Measurements from ENCODE around the gene GOSR1.
"Not testable (repeated sequence)": the region's sequence is repeated elsewhere in the genome, so short reads cannot be mapped to it uniquely, and the experiment has no call there.

The GOSR1 gene

DNA sequence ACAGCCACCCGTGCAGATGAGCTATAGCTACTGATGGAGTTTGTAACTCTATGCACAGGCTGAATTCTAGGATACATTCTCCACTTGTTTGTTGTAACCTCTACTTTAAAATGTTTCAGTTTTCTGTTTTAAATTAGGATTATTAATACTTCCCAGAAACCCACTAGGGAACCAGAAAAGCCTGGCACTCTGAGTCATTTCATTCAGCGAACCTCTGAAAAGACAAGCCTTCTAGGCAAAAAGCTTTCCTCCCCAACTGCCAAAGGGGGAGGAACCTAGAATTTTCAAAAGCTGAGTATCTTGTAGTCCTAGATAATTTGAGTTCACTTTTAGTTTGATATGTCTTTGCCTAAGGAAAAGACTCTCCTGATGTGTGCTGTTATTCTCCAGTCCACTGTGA lies 43.2 kb downstream of the GOSR1 start:
- Mint-ChIP-seq H3K4me3 (no peak overlapping the region), H3K27ac (no peak overlapping the region), H3K4me1 (peaks cover 2 to 8% of the 10 kb centered on the region in 2 donors), H3K36me3 (peaks cover 32 to 52% of the 10 kb centered on the region in 2 donors), H3K9me3 (no peaks in the 10 kb centered on the region), H3K27me3 (no peaks in the 10 kb centered on the region)
- ATAC-seq (replicated peaks), result no peak
- DNase-seq, result no peak

- Mint-ChIP-seq H3K27me3 (no peaks in the 10 kb centered on the region), H3K4me1 (peaks cover 2 to 8% of the 10 kb centered on the region in 2 donors), H3K27ac (no peak overlapping the region), H3K9me3 (no peaks in the 10 kb centered on the region), H3K4me3 (no peak overlapping the region), H3K36me3 (peaks cover 29 to 49% of the 10 kb centered on the region in 2 donors)
- ATAC-seq (replicated peaks) (no peak), DNase-seq (no peak)
These were observed 43.7 kb downstream of the GOSR1 start for GRCh38 chr17:30520882-30521281.

GRCh38 chr17:30521766-30522165 lies 44.6 kb downstream of the GOSR1 start:
- Mint-ChIP-seq H3K36me3 (peaks cover 29 to 49% of the 10 kb centered on the region in 2 donors), H3K27ac (no peak overlapping the region), H3K27me3 (no peaks in the 10 kb centered on the region), H3K4me1 (peaks cover 2 to 8% of the 10 kb centered on the region in 2 donors), H3K9me3 (no peaks in the 10 kb centered on the region), H3K4me3 (no peak overlapping the region)
- no peak for ATAC-seq (replicated peaks)
- no peak for DNase-seq

- H3K36me3 Mint-ChIP-seq, result peaks cover 22 to 36% of the 10 kb centered on the region in 2 donors
- H3K4me3 Mint-ChIP-seq; ATAC-seq (replicated peaks); H3K9me3 Mint-ChIP-seq; H3K27me3 Mint-ChIP-seq; H3K4me1 Mint-ChIP-seq; DNase-seq; H3K27ac Mint-ChIP-seq: not testable (repeated sequence)
These were observed 46.0 kb downstream of the GOSR1 start for GRCh38 chr17:30523236-30523635.

GRCh38 chr17:30524847-30525246 lies 47.6 kb downstream of the GOSR1 start:
- no peaks in the 10 kb centered on the region for H3K9me3 Mint-ChIP-seq
- no peak overlapping the region for H3K27ac Mint-ChIP-seq
- DNase-seq, result no peak
- no peak for ATAC-seq (replicated peaks)
- no peaks in the 10 kb centered on the region for H3K4me1 Mint-ChIP-seq
- H3K36me3 Mint-ChIP-seq, result peaks cover 23 to 33% of the 10 kb centered on the region in 2 donors
- no peak overlapping the region for H3K4me3 Mint-ChIP-seq
- H3K27me3 Mint-ChIP-seq, result no peaks in the 10 kb centered on the region

GRCh38 chr17:30526401-30526800 lies 49.2 kb downstream of the GOSR1 start:
- Mint-ChIP-seq H3K9me3 (no peaks in the 10 kb centered on the region), H3K27me3 (no peaks in the 10 kb centered on the region)
- no peak for ATAC-seq (replicated peaks)

GRCh38 chr17:30528701-30529100 lies 51.5 kb downstream of the GOSR1 start:
- H3K27me3 Mint-ChIP-seq; DNase-seq; H3K27ac Mint-ChIP-seq; ATAC-seq (replicated peaks); H3K9me3 Mint-ChIP-seq; H3K4me3 Mint-ChIP-seq; H3K4me1 Mint-ChIP-seq: not testable (repeated sequence)
- peaks cover 5 to 10% of the 10 kb centered on the region in 2 donors for H3K36me3 Mint-ChIP-seq

More at GRCh38 chr17:30526401-30526800, 49.2 kb downstream of the GOSR1 start:
- peaks cover 21 to 27% of the 10 kb centered on the region in 2 donors for H3K36me3 Mint-ChIP-seq
- H3K27ac Mint-ChIP-seq, result no peak overlapping the region
- H3K4me3 Mint-ChIP-seq, result no peak overlapping the region
- no peaks in the 10 kb centered on the region for H3K4me1 Mint-ChIP-seq
- no peak for DNase-seq

GRCh38 chr17:30530346-30531025 lies 53.3 kb downstream of the GOSR1 start:
- H3K4me3 Mint-ChIP-seq, result no peak overlapping the region
- ATAC-seq (replicated peaks) (no peak), DNase-seq (no peak)
- peaks cover 3 to 10% of the 10 kb centered on the region in 2 donors for H3K36me3 Mint-ChIP-seq
- no peaks in the 10 kb centered on the region for H3K4me1 Mint-ChIP-seq
- H3K27ac Mint-ChIP-seq, result no peak overlapping the region
- H3K9me3 Mint-ChIP-seq, result no peaks in the 10 kb centered on the region
- H3K27me3 Mint-ChIP-seq, result no peaks in the 10 kb centered on the region

DNA sequence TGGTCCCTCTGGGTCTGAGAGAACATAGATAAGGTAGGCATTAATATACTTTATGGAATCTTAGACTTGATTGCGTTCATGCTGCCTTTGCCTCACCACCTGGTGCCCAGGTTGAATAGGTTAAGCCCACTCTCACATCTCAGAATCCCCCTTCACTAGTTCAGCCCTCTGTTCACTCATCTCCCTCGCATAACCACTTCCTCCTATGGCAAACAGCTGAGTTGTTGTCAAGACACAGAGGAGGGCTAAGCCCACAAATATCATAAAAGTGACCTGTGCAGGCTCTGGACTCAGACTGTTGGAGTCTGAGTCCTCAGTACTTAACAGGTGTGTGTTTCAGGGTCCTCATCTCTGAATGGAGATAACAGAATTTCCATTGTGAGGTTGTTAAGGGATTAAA lies 55.7 kb downstream of the GOSR1 start:
- Mint-ChIP-seq H3K27me3 (no peaks in the 10 kb centered on the region), H3K36me3 (peaks cover 6 to 21% of the 10 kb centered on the region in 2 donors), H3K9me3 (peaks cover 2 to 4% of the 10 kb centered on the region in 2 donors), H3K4me1 (no peaks in the 10 kb centered on the region), H3K27ac (no peak overlapping the region), H3K4me3 (no peak overlapping the region)
- ATAC-seq (replicated peaks), result no peak
- no peak for DNase-seq

DNA sequence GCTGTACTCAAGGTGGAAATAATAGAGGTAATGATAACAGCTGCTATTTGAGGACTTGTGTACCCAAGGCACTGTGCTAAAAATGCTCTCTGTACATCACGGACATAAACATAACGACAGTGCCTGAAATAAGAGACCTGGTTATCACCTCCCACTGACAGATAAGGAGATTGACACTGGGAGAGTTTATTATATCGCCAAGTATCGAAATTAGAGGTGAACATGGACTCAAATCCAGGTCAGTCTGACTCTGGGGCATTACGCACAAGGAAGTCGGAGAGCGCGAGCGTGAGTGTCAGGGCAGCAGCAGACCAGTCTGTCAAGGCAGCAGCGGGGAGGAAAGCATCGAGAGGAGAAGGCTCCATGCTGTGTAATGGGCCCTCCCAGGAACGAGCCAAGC lies 57.1 kb downstream of the GOSR1 start:
- Mint-ChIP-seq H3K36me3 (peaks cover 6 to 21% of the 10 kb centered on the region in 2 donors), H3K4me3 (no peak overlapping the region), H3K4me1 (no peaks in the 10 kb centered on the region), H3K27ac (no peak overlapping the region), H3K27me3 (no peaks in the 10 kb centered on the region), H3K9me3 (peaks cover 2 to 4% of the 10 kb centered on the region in 2 donors)
- ATAC-seq (replicated peaks), result no peak
- DNase-seq, result no peak

- H3K27me3 Mint-ChIP-seq, result no peaks in the 10 kb centered on the region
- ATAC-seq (replicated peaks) (no peak), DNase-seq (no peak)
- no peaks in the 10 kb centered on the region for H3K4me1 Mint-ChIP-seq
- no peak overlapping the region for H3K27ac Mint-ChIP-seq
- H3K36me3 Mint-ChIP-seq, result peaks cover 3 to 21% of the 10 kb centered on the region in 2 donors
- H3K9me3 Mint-ChIP-seq, result peaks cover 2 to 4% of the 10 kb centered on the region in 2 donors
- no peak overlapping the region for H3K4me3 Mint-ChIP-seq
These were observed 58.0 kb downstream of the GOSR1 start for GRCh38 chr17:30534938-30535921.

GRCh38 chr17:30536846-30537245 lies 59.6 kb downstream of the GOSR1 start:
- peaks cover 4 to 27% of the 10 kb centered on the region in 2 donors for H3K36me3 Mint-ChIP-seq

DNA sequence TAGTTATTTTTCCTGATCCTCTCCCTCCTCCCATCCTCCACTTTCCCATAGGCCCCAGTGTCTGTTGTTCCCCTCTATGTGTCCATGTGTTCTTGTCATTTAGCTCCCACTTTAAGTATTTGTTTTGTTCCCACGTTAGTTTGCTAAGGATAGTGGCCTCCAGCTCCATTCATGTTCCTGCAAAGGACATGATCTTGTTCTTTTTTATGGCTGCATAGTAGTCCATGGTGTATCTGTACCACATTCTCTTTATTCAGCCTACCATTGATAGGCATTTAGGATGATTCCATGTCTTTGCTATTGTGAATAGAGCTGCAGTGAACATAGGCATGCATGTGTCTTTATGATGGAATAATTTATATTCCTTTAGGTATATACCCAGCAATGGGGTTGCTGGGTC lies 60.5 kb downstream of the GOSR1 start:
- ATAC-seq (replicated peaks); H3K4me3 Mint-ChIP-seq; H3K27ac Mint-ChIP-seq; H3K9me3 Mint-ChIP-seq; DNase-seq; H3K4me1 Mint-ChIP-seq; H3K27me3 Mint-ChIP-seq: not testable (repeated sequence)
- H3K36me3 Mint-ChIP-seq, result peaks cover 7 to 28% of the 10 kb centered on the region in 2 donors

More at GRCh38 chr17:30536846-30537245, 59.6 kb downstream of the GOSR1 start:
- not testable (repeated sequence) for H3K27ac Mint-ChIP-seq; H3K4me3 Mint-ChIP-seq; H3K9me3 Mint-ChIP-seq; ATAC-seq (replicated peaks); DNase-seq; H3K4me1 Mint-ChIP-seq; H3K27me3 Mint-ChIP-seq

DNA sequence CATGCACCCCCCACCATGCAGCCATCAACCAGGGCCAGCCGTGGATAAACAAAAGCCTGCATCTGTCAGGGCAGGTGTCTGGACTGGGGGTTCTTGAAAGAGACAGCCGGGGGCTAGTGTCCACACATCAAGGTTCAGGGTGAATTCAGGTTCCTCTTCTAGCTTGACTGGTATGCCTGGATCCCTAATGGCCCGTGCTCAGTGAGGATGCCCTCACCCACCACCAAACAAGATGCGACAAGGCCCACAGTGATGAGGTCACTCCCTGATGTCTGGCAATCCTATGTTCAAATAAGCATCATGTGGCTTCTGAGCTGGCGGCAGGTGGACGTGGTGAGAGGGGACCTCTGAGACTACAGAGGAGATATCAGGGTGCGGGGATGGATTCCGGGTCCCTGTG lies 64.6 kb downstream of the GOSR1 start:
- no peaks in the 10 kb centered on the region for H3K27me3 Mint-ChIP-seq
- ATAC-seq (replicated peaks), result no peak
- DNase-seq, result no peak
- H3K4me3 Mint-ChIP-seq, result no peak overlapping the region
- peaks cover 2 to 4% of the 10 kb centered on the region in 2 donors for H3K9me3 Mint-ChIP-seq
- H3K27ac Mint-ChIP-seq, result no peak overlapping the region
- peaks cover 7 to 18% of the 10 kb centered on the region in 2 donors for H3K36me3 Mint-ChIP-seq
- H3K4me1 Mint-ChIP-seq, result peaks cover 0 to 1% of the 10 kb centered on the region in 2 donors
